H9 (cell line): ENCODE data around the gene STARD8. TPM values are rescaled to one million over a fixed set of nuclear protein-coding genes. Genes with fewer than 3 reads are reported as not detected.
A peak's percentile ranks its signal among the peaks of the same experiment; 100 is the strongest.

Source experiments
- DNase-seq: peaks from one replicate; pipeline ENCODE4 v3.0.0-alpha.2; 2017
- H2AFZ ChIP-seq: one replicate; pipeline ENCODE4 v1.6.1; 2013; ENCODE audit warnings: mild to moderate bottlenecking, low read length, control low read depth, moderate library complexity
- H2AK5ac ChIP-seq: 2 replicates; pipeline ENCODE4 v1.6.1; 2013; ENCODE audit warnings: low read length, control low read depth, mixed read lengths; ENCODE audit not compliant: insufficient read length
- H2BK120ac ChIP-seq: one replicate; pipeline ENCODE4 v1.6.1; 2013; ENCODE audit warnings: low read depth, mild to moderate bottlenecking, low read length, control low read depth, inconsistent platforms; ENCODE audit not compliant: poor library complexity, severe bottlenecking
- H2BK12ac ChIP-seq: 2 replicates; pipeline ENCODE4 v1.6.1; 2013; ENCODE audit warnings: low read length, control low read depth, mixed read lengths, low read depth; ENCODE audit not compliant: insufficient read length
- H2BK15ac ChIP-seq: 2 replicates; pipeline ENCODE4 v1.6.1; 2013; ENCODE audit warnings: low read depth, low read length, control low read depth
- H2BK20ac ChIP-seq: one replicate; pipeline ENCODE4 v1.6.1; 2013; ENCODE audit warnings: low read depth, mild to moderate bottlenecking, low read length, control low read depth, inconsistent platforms; ENCODE audit not compliant: poor library complexity, severe bottlenecking
- H2BK5ac ChIP-seq: 2 replicates; pipeline ENCODE4 v1.6.1; 2013; ENCODE audit warnings: low read length, control low read depth, mixed read lengths; ENCODE audit not compliant: insufficient read length
- H3K14ac ChIP-seq: 2 replicates; pipeline ENCODE4 v1.6.1; 2013; ENCODE audit warnings: low read length, control low read depth; ENCODE audit not compliant: insufficient read depth
- H3K18ac ChIP-seq: 2 replicates; pipeline ENCODE4 v1.6.1; 2013; ENCODE audit warnings: low read depth, mild to moderate bottlenecking, mixed read lengths, low read length, control low read depth; ENCODE audit not compliant: insufficient read length
- H3K23ac ChIP-seq: 2 replicates; pipeline ENCODE4 v1.6.1; 2013; ENCODE audit warnings: low read length, control low read depth, mixed read lengths, low read depth; ENCODE audit not compliant: insufficient read length
- H3K23me2 ChIP-seq: 2 replicates; pipeline ENCODE4 v1.6.1; 2013; ENCODE audit warnings: low read depth, mild to moderate bottlenecking, mixed read lengths, low read length, control low read depth; ENCODE audit not compliant: insufficient read length, poor library complexity, severe bottlenecking
- H3K27ac ChIP-seq: 2 replicates; pipeline ENCODE4 v1.5.1; 2013; ENCODE audit warnings: low read length, control low read depth, mixed read lengths, low read depth; ENCODE audit not compliant: insufficient read length
- H3K27me3 ChIP-seq: 2 replicates; pipeline ENCODE4 v1.6.1; 2013; ENCODE audit warnings: low read length, control low read depth, inconsistent platforms; ENCODE audit not compliant: insufficient read depth
- H3K4ac ChIP-seq: 2 replicates; pipeline ENCODE4 v1.6.1; 2013; ENCODE audit warnings: low read depth, mild to moderate bottlenecking, control low read depth, inconsistent platforms, low read length, moderate library complexity
- H3K4me1 ChIP-seq: 2 replicates; pipeline ENCODE4 v1.6.1; 2013; ENCODE audit warnings: low read length, control low read depth, inconsistent platforms; ENCODE audit not compliant: insufficient read depth
- H3K4me2 ChIP-seq: 2 replicates; pipeline ENCODE4 v1.6.1; 2013; ENCODE audit warnings: low read length, control low read depth, mixed read lengths; ENCODE audit not compliant: insufficient read length, insufficient read depth
- H3K56ac ChIP-seq: 2 replicates; pipeline ENCODE4 v1.6.1; 2013; ENCODE audit warnings: low read depth, mild to moderate bottlenecking, mixed read lengths, low read length, control low read depth; ENCODE audit not compliant: insufficient read length
- H3K79me1 ChIP-seq: 2 replicates; pipeline ENCODE4 v1.6.1; 2013; ENCODE audit warnings: low read depth, mild to moderate bottlenecking, moderate library complexity, low read length, control low read depth, inconsistent platforms; ENCODE audit not compliant: insufficient read depth, poor library complexity, severe bottlenecking
- H3K79me2 ChIP-seq: 2 replicates; pipeline ENCODE4 v1.6.1; 2013; ENCODE audit warnings: low read length, control low read depth, inconsistent platforms; ENCODE audit not compliant: insufficient read depth
- H3K9ac ChIP-seq: 2 replicates; pipeline ENCODE4 v1.6.1; 2013; ENCODE audit warnings: low read length, control low read depth, mixed read lengths; ENCODE audit not compliant: insufficient read length; ENCODE audit errors: extremely low read depth
- H3K9me3 ChIP-seq: one replicate; pipeline ENCODE4 v1.6.1; 2013; ENCODE audit warnings: low read depth, low read length, inconsistent platforms; ENCODE audit not compliant: control insufficient read depth
- H3T11ph ChIP-seq: one replicate; pipeline ENCODE4 v1.6.1; 2013; ENCODE audit warnings: mild to moderate bottlenecking, low read length, control low read depth, inconsistent platforms
- H4K20me1 ChIP-seq: one replicate; pipeline ENCODE4 v1.6.1; 2013; ENCODE audit not compliant: control insufficient read depth, insufficient read length, insufficient read depth
- H4K5ac ChIP-seq: 2 replicates; pipeline ENCODE4 v1.6.1; 2013; ENCODE audit warnings: low read depth, mild to moderate bottlenecking, mixed read lengths, low read length, control low read depth; ENCODE audit not compliant: insufficient read length
- H4K8ac ChIP-seq: replicated peaks from 2 replicates; pipeline ENCODE4 v1.6.1; 2013; ENCODE audit warnings: low read length, control low read depth, mixed read lengths, low read depth; ENCODE audit not compliant: insufficient read length
- H4K91ac ChIP-seq: 2 replicates; pipeline ENCODE4 v1.6.1; 2013; ENCODE audit warnings: low read depth, mild to moderate bottlenecking, moderate library complexity, mixed read lengths, low read length, control low read depth; ENCODE audit not compliant: insufficient read length
- H3K27ac Mint-ChIP-seq, 3 experiments: 2 replicates in 2 of 3; 3 replicates in 1 of 3; pipeline ENCODE4 v1.8.0; 2020 to 2021; ENCODE audit warnings: mixed read lengths in 3 of 3, mild to moderate bottlenecking in 1 of 3, moderate library complexity in 1 of 3
- H3K27me3 Mint-ChIP-seq: 2 replicates; pipeline ENCODE4 v1.8.0; 2021; ENCODE audit warnings: low read depth, mild to moderate bottlenecking, moderate library complexity, mixed read lengths
- H3K36me3 Mint-ChIP-seq, 3 experiments: 2 replicates in 2 of 3; 3 replicates in 1 of 3; pipeline ENCODE4 v1.8.0; 2020 to 2021; ENCODE audit warnings: low read depth in 3 of 3, mixed read lengths in 3 of 3; ENCODE audit not compliant: insufficient read depth in 1 of 3
- H3K4me1 Mint-ChIP-seq, 2 experiments: 2 replicates each; pipeline ENCODE4 v1.8.0; 2020; ENCODE audit warnings: mixed read lengths in 2 of 2
- H3K4me3 Mint-ChIP-seq, 2 experiments: 2 replicates in 1 of 2; 3 replicates in 1 of 2; pipeline ENCODE4 v1.8.0; 2020 to 2021; ENCODE audit warnings: mild to moderate bottlenecking in 2 of 2, mixed read lengths in 2 of 2, moderate library complexity in 1 of 2
- H3K9me3 Mint-ChIP-seq, 2 experiments: 2 replicates in 1 of 2; 3 replicates in 1 of 2; pipeline ENCODE4 v1.8.0; 2020; ENCODE audit warnings: mild to moderate bottlenecking in 2 of 2, mixed read lengths in 2 of 2, moderate library complexity in 1 of 2
- whole genome bisulfite sequencing: extraction: QIAGEN DNeasy Blood & Tissue Kit; methylation state at CpG from one replicate; pipeline ENCODE4 v1.1.7; 2013; ENCODE audit warnings: missing lambda C conversion rate, low lambda C conversion rate, mixed read lengths; ENCODE audit not compliant: insufficient read length; ENCODE audit errors: extremely low coverage; 5-methylcytosine and 5-hydroxymethylcytosine counted together
- total RNA-seq: library from RNA; stranded (reverse); gene quantifications from 2 replicates; pipeline ENCODE4 v1.2.1, GENCODE V29; 2021
- TF ChIP-seq, protein P1 (sequence below): fragments of 200-600 bp; sonication (generic); conservative IDR thresholded peaks from 3 replicates; pipeline ENCODE4 v1.8.0; 2021; ENCODE audit warnings: antibody characterized with exemption, mild to moderate bottlenecking

STARD8 gene
- total RNA-seq, 1 experiment from 2014 or later = 0.52 TPM

DNA sequence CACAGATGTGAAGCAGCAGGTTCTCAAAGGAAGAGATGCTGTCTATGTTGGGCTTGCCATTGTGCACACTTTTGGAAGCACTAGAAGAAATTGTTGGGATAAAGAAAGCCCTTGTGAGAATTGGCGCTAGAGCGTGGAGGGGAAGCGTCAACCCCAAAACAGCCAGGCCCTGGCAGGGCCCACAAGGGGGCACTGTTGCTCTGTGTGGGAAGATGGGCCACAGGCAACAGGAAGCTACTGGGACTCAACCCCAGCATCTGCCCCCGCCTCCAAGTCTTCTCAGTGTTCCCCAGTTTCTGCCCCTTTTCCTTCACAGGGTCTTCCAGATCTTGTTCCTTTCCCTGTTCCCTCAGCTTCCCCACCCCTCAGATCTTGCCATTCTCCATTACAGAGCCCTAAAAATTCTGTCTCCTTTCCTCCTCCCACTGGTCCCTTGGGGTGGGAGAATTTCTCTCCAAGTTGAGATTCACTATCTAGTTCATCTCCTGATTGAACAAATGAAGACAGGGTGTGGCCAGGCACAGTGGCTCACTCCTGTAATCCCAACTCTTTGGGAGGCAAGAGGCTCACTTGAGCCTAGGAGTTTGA lies 85.5 kb downstream of the STARD8 start:
- Histone ChIP-seq H3T11ph (no peak overlapping the region), H3K27me3 (no peaks in the 10 kb centered on the region), H3K4me1 (no peaks in the 10 kb centered on the region), H3K27ac (no peak overlapping the region), H3K79me2 (no peaks in the 10 kb centered on the region), H4K20me1 (no peaks in the 10 kb centered on the region), H2AK5ac (no peak overlapping the region), H3K79me1 (no peaks in the 10 kb centered on the region), H3K18ac (no peak overlapping the region), H4K8ac (no peak overlapping the region), H2AFZ (no peak overlapping the region), H4K5ac (no peak overlapping the region), H3K9me3 (peaks cover 16% of the 10 kb centered on the region), H2BK20ac (no peak overlapping the region), H2BK120ac (no peak overlapping the region), H2BK12ac (no peak overlapping the region), H3K14ac (no peak overlapping the region), H2BK15ac (no peak overlapping the region), H3K4ac (no peak overlapping the region), H4K91ac (no peak overlapping the region), H3K23me2 (no peaks in the 10 kb centered on the region), H3K56ac (no peak overlapping the region), H3K9ac (no peak overlapping the region), H2BK5ac (no peak overlapping the region), H3K23ac (no peak overlapping the region), H3K4me2 (no peak overlapping the region)
- peaks cover 15% of the 10 kb centered on the region for H3K27me3 Mint-ChIP-seq
- TF ChIP-seq, protein P1, sequence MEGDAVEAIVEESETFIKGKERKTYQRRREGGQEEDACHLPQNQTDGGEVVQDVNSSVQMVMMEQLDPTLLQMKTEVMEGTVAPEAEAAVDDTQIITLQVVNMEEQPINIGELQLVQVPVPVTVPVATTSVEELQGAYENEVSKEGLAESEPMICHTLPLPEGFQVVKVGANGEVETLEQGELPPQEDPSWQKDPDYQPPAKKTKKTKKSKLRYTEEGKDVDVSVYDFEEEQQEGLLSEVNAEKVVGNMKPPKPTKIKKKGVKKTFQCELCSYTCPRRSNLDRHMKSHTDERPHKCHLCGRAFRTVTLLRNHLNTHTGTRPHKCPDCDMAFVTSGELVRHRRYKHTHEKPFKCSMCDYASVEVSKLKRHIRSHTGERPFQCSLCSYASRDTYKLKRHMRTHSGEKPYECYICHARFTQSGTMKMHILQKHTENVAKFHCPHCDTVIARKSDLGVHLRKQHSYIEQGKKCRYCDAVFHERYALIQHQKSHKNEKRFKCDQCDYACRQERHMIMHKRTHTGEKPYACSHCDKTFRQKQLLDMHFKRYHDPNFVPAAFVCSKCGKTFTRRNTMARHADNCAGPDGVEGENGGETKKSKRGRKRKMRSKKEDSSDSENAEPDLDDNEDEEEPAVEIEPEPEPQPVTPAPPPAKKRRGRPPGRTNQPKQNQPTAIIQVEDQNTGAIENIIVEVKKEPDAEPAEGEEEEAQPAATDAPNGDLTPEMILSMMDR = peak; percentile 82
- DNase-seq = peak; percentile 72
- peaks cover 61 to 65% of the 10 kb centered on the region in 2 experiments for H3K9me3 Mint-ChIP-seq
- H3K4me3 Mint-ChIP-seq = no peak overlapping the region
- H3K27ac Mint-ChIP-seq = no peak overlapping the region
- no CpG with 5 or more reads among the region's 4 CpGs for WGBS
- H3K4me1 Mint-ChIP-seq = peaks cover 3% of the 10 kb centered on the region in 2 experiments; a peak in 3 of 4 replicates
- peaks cover 0 to 4% (median 0%) of the 10 kb centered on the region in 3 experiments; a peak in 4 of 7 replicates for H3K36me3 Mint-ChIP-seq
